ENCODE data around the gene GOSR2.
"Not testable (repeated sequence)": the region's sequence is repeated elsewhere in the genome, so short reads cannot be mapped to it uniquely, and the experiment has no call there.

Gene GOSR2

GRCh38 chr17:46894024-46894423 lies 28.9 kb upstream of the GOSR2 start:
- no peak for DNase-seq (ENCODE audit: low read depth)

GRCh38 chr17:46894476-46895151 lies 28.3 kb upstream of the GOSR2 start:
- DNase-seq (ENCODE audit: low read depth) = no peak

GRCh38 chr17:46895171-46895570 lies 27.8 kb upstream of the GOSR2 start:
- DNase-seq (ENCODE audit: low read depth) = no peak

GRCh38 chr17:46896991-46897390 lies 26.0 kb upstream of the GOSR2 start:
- DNase-seq (ENCODE audit: low read depth) = no peak

- no peak for DNase-seq (ENCODE audit: low read depth)
Measured at GRCh38 chr17:46898364-46898763, 24.6 kb upstream of the GOSR2 start.

- DNase-seq (ENCODE audit: low read depth) = no peak
Measured at GRCh38 chr17:46898860-46899259, 24.1 kb upstream of the GOSR2 start.

GRCh38 chr17:46901291-46901690 lies 21.7 kb upstream of the GOSR2 start:
- DNase-seq (ENCODE audit: low read depth) = no peak

- DNase-seq (ENCODE audit: low read depth) = no peak
Measured at GRCh38 chr17:46903762-46904672, 18.9 kb upstream of the GOSR2 start.

- no peak for DNase-seq (ENCODE audit: low read depth)
Measured at GRCh38 chr17:46908068-46908737, 14.8 kb upstream of the GOSR2 start.

- DNase-seq (ENCODE audit: low read depth) = no peak
Measured at GRCh38 chr17:46910179-46910927, 12.6 kb upstream of the GOSR2 start.

- DNase-seq (ENCODE audit: low read depth) = no peak
Measured at GRCh38 chr17:46911311-46911710, 11.6 kb upstream of the GOSR2 start.

- no peak for DNase-seq (ENCODE audit: low read depth)
Measured at GRCh38 chr17:46915596-46915995, 7.4 kb upstream of the GOSR2 start.

- DNase-seq (ENCODE audit: low read depth) = no peak
Measured at GRCh38 chr17:46916211-46916610, 6.7 kb upstream of the GOSR2 start.

- no peak for DNase-seq (ENCODE audit: low read depth)
Measured at GRCh38 chr17:46916623-46917022, 6.3 kb upstream of the GOSR2 start.

- no peak for DNase-seq (ENCODE audit: low read depth)
Measured at GRCh38 chr17:46917041-46917440, 5.9 kb upstream of the GOSR2 start.

GRCh38 chr17:46917516-46917915 lies 5.4 kb upstream of the GOSR2 start:
- DNase-seq (ENCODE audit: low read depth) = no peak

- not testable (repeated sequence) for DNase-seq (ENCODE audit: low read depth)
Measured at GRCh38 chr17:46921962-46922361, 998 bp upstream of the GOSR2 start.

- DNase-seq (ENCODE audit: low read depth) = no peak
Measured at GRCh38 chr17:46922487-46922803, 515 bp upstream of the GOSR2 start.

GRCh38 chr17:46925185-46925868 lies 2.4 kb downstream of the GOSR2 start:
- DNase-seq (ENCODE audit: low read depth) = no peak

- no peak for DNase-seq (ENCODE audit: low read depth)
Measured at GRCh38 chr17:46928467-46929261, 5.7 kb downstream of the GOSR2 start.

GRCh38 chr17:46929413-46929812 lies 6.5 kb downstream of the GOSR2 start:
- no peak for DNase-seq (ENCODE audit: low read depth)

Measured in fibroblast of gingiva (primary cell).